A549 (cell line): Measurements from ENCODE around the gene ATP5PD.

Experiments
- CTCF ChIP-seq: fragments of >200 bp; sonication (Bioruptor Twin); formaldehyde crosslinking; IDR thresholded peaks from 3 replicates; pipeline ENCODE4 v1.5.1; 2016
- ESRRA ChIP-seq: fragments of 150-350 bp; IDR thresholded peaks from 2 replicates; pipeline ENCODE4 v1.6.1; 2014; ENCODE audit warnings: mild to moderate bottlenecking, low read length, borderline replicate concordance
- JUN ChIP-seq, 2 experiments: fragments of >200 bp; sonication (Bioruptor Twin); formaldehyde crosslinking; IDR thresholded peaks; 2 replicates in 1 of 2; 3 replicates in 1 of 2; pipeline ENCODE4 v1.6.1; 2016 to 2017
- POLR2A ChIP-seq: IDR thresholded peaks from 2 replicates; pipeline ENCODE4 v1.6.1; 2012; ENCODE audit warnings: mild to moderate bottlenecking, low read length
- RAD21 ChIP-seq, 2 experiments: fragments of >200 bp in 1 of 2; sonication (Bioruptor Twin) in 1 of 2; formaldehyde crosslinking in 1 of 2; IDR thresholded peaks in 1 of 2; conservative IDR thresholded peaks in 1 of 2; 2 replicates in 1 of 2; 3 replicates in 1 of 2; pipeline ENCODE4 v1.6.1; 2012 to 2018; ENCODE audit warnings: inconsistent platforms in 1 of 2

DNA sequence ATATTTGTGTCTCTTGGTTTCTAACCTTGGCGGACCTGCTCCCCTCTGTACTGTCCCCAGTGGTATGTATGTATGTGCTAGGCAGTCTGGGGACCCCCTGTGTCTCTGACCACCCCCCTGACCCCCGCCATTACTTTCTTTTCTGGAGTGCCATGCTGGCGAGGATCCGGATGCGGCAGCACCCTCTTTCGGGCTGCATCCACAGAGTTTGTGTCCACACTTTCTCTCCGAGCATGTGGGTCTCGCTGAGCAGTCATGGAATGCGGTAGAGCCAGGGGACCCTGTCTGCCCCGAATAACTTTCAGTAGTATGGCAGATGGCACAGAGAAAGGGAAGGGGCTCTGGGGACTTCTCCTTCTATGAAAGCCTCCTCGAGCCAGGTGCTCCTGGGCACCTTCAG, 17.3 kb upstream of the ATP5PD start:
- TF ChIP-seq CTCF (no peak), JUN (IDR thresholded peaks at IDR 0.05) (no peak), ESRRA (no peak), RAD21 (conservative IDR thresholded peaks at IDR 0.05 in 1 of 2, IDR thresholded peaks at IDR 0.05 in 1 of 2) (no peak), POLR2A (no peak)
